ENCODE data around the gene CD3G. TPM values are rescaled to one million over a fixed set of nuclear protein-coding genes. Genes with fewer than 3 reads are reported as not detected.
"Not testable (repeated sequence)": the region's sequence is repeated elsewhere in the genome, so short reads cannot be mapped to it uniquely, and the experiment has no call there.

CD3G gene
- total RNA-seq, 1 donor from 2014 or later = not detected

GRCh38 chr11:118374729-118375128, 30.6 kb downstream of the CD3G start:
- no peak for DNase-seq (ENCODE audit: extremely low read depth, low read depth, low spot score)

GRCh38 chr11:118375978-118376377, 31.8 kb downstream of the CD3G start:
- no peak for DNase-seq (ENCODE audit: extremely low read depth, low read depth, low spot score)

- DNase-seq (ENCODE audit: extremely low read depth, low read depth, low spot score) = no peak
These were observed 35.4 kb downstream of the CD3G start for GRCh38 chr11:118379497-118379896.

GRCh38 chr11:118380571-118380970, 36.4 kb downstream of the CD3G start:
- no peak for DNase-seq (ENCODE audit: extremely low read depth, low read depth, low spot score)

GRCh38 chr11:118382954-118383353, 38.8 kb downstream of the CD3G start:
- no peak for DNase-seq (ENCODE audit: extremely low read depth, low read depth, low spot score)

- no peak for DNase-seq (ENCODE audit: extremely low read depth, low read depth, low spot score)
These were observed 39.5 kb downstream of the CD3G start for GRCh38 chr11:118383657-118384056.

- no peak for DNase-seq (ENCODE audit: extremely low read depth, low read depth, low spot score)
These were observed 52.0 kb downstream of the CD3G start for GRCh38 chr11:118396097-118396501.

GRCh38 chr11:118397448-118397847, 53.3 kb downstream of the CD3G start:
- DNase-seq (ENCODE audit: extremely low read depth, low read depth, low spot score) = no peak

GRCh38 chr11:118398791-118399559, 54.8 kb downstream of the CD3G start:
- no peak for DNase-seq (ENCODE audit: extremely low read depth, low read depth, low spot score)

- peak; percentile 82 for DNase-seq (ENCODE audit: extremely low read depth, low read depth, low spot score)
These were observed 57.2 kb downstream of the CD3G start, which contains the start of gene ATP5MG for GRCh38 chr11:118401151-118401879. Gene ATP5MG, plus strand, starts transcription at chr11:118401606. Its CDS starts 60 bp downstream, at chr11:118401666.

- DNase-seq (ENCODE audit: extremely low read depth, low read depth, low spot score) = no peak
These were observed 57.9 kb downstream of the CD3G start for GRCh38 chr11:118401880-118402590.

- DNase-seq (ENCODE audit: extremely low read depth, low read depth, low spot score) = not testable (repeated sequence)
These were observed 58.5 kb downstream of the CD3G start for GRCh38 chr11:118402594-118402993.

Other genes starting within 250 kb of the CD3G start
- gene SCN4B, start 191.5 kb upstream of the CD3G start, total RNA-seq = 0.23 and 0.92 TPM in 2 replicates
- not detected in 2 replicates for gene SCN2B, start 167.7 kb upstream of the CD3G start, total RNA-seq
- not detected in 2 replicates for gene JAML, start 119.3 kb upstream of the CD3G start, total RNA-seq
- 4.1 and 4.7 TPM in 2 replicates for gene MPZL3, start 92.0 kb upstream of the CD3G start, total RNA-seq
- gene MPZL2, start 80.0 kb upstream of the CD3G start, total RNA-seq = 9.7 and 31.9 TPM in 2 replicates
- gene CD3E, start 39.6 kb upstream of the CD3G start, total RNA-seq = not detected in 2 replicates
- gene CD3D, start 1.6 kb upstream of the CD3G start, total RNA-seq = not detected in 2 replicates
- gene UBE4A, start 15.3 kb downstream of the CD3G start, total RNA-seq = 37.0 and 40.3 TPM in 2 replicates
- 53.5 and 61.7 TPM in 2 replicates for gene ATP5MG, start 57.3 kb downstream of the CD3G start, total RNA-seq
- 49.5 and 79.9 TPM in 2 replicates for gene KMT2A, start 92.1 kb downstream of the CD3G start, total RNA-seq
- 2.5 and 2.6 TPM in 2 replicates for gene TTC36, start 183.1 kb downstream of the CD3G start, total RNA-seq
- 23.3 and 30.7 TPM in 2 replicates for gene TMEM25, start 186.8 kb downstream of the CD3G start, total RNA-seq
- gene IFT46, start 221.6 kb downstream of the CD3G start, total RNA-seq = 23.0 and 30.6 TPM in 2 replicates
- 140 and 158 TPM in 2 replicates for gene ARCN1, start 228.1 kb downstream of the CD3G start, total RNA-seq